WTC11 (cell line): ENCODE results near the gene SLC7A4. TPM values are rescaled to one million over a fixed set of nuclear protein-coding genes. Genes with fewer than 3 reads are reported as not detected.

Experiments
- ATAC-seq: fragments of 200-7000 bp; cut with Tn5 transposase; 2 replicates; pipeline ENCODE4 v1.10.0; 2021; ENCODE audit warnings: mild to moderate bottlenecking, moderate library complexity
- CTCF ChIA-PET: fragments of 300-600 bp; sonication (Branson Sonifier 250); formaldehyde crosslinking; loops from one replicate; lab custom pipeline; 2021; ENCODE audit warnings: antibody characterized with exemption; lab: Charles Lee
- POLR2A ChIA-PET: fragments of 350-600 bp; sonication (Branson Sonifier 250); formaldehyde crosslinking; loops from one replicate; lab custom pipeline; 2021; ENCODE audit warnings: antibody characterized with exemption; lab: Charles Lee
- DNase-seq: peaks from one replicate; pipeline ENCODE4 v3.0.0; 2021; ENCODE audit warnings: low spot score
- H3K27ac Mint-ChIP-seq: 2 replicates; pipeline ENCODE4 v1.8.0; 2021; ENCODE audit warnings: mixed read lengths
- H3K27me3 Mint-ChIP-seq: 2 replicates; pipeline ENCODE4 v1.8.0; 2021; ENCODE audit warnings: low read depth, mild to moderate bottlenecking, moderate library complexity, mixed read lengths
- H3K36me3 Mint-ChIP-seq: 2 replicates; pipeline ENCODE4 v1.8.0; 2021; ENCODE audit warnings: mixed read lengths
- H3K4me1 Mint-ChIP-seq: 2 replicates; pipeline ENCODE4 v1.8.0; 2022; ENCODE audit warnings: mixed read lengths
- H3K4me3 Mint-ChIP-seq: 2 replicates; pipeline ENCODE4 v1.8.0; 2021; ENCODE audit warnings: mild to moderate bottlenecking, moderate library complexity, mixed read lengths
- H3K9me3 Mint-ChIP-seq: 2 replicates; pipeline ENCODE4 v1.8.0; 2021; ENCODE audit warnings: mixed read lengths
- ARID4B ChIP-seq: sonication (generic); formaldehyde crosslinking; IDR thresholded peaks from 2 replicates; pipeline ENCODE4 v1.8.0; 2023; ENCODE audit warnings: missing genetic modification reagents, mild to moderate bottlenecking, borderline replicate concordance
- CBFB ChIP-seq: sonication (generic); formaldehyde crosslinking; IDR thresholded peaks from 2 replicates; pipeline ENCODE4 v1.8.1; 2022; ENCODE audit warnings: mild to moderate bottlenecking, low read depth, missing genetic modification reagents
- CREB1 ChIP-seq: sonication (generic); formaldehyde crosslinking; IDR thresholded peaks from 2 replicates; pipeline ENCODE4 v1.8.0; 2023; ENCODE audit warnings: mild to moderate bottlenecking, missing genetic modification reagents
- CTCF ChIP-seq: fragments of 200-600 bp; IDR thresholded peaks from 2 replicates; pipeline ENCODE4 v1.8.0; 2022; ENCODE audit warnings: antibody characterized with exemption
- EMX1 ChIP-seq: fragments of 250-450 bp; sonication (Bioruptor Pico); IDR thresholded peaks from 2 replicates; pipeline ENCODE4 v1.8.0; 2021; ENCODE audit warnings: mild to moderate bottlenecking
- ESRRA ChIP-seq: sonication (generic); formaldehyde crosslinking; IDR thresholded peaks from 2 replicates; pipeline ENCODE4 v1.8.1; 2022; ENCODE audit warnings: mild to moderate bottlenecking, missing genetic modification reagents, borderline replicate concordance
- GTF2I ChIP-seq: fragments of 250-450 bp; sonication (Bioruptor Pico); conservative IDR thresholded peaks from 2 replicates; pipeline ENCODE4 v1.4.0; 2021; ENCODE audit warnings: mild to moderate bottlenecking
- IRF2 ChIP-seq: sonication (generic); formaldehyde crosslinking; IDR thresholded peaks from 2 replicates; pipeline ENCODE4 v1.8.0; 2022; ENCODE audit warnings: low read depth, missing genetic modification reagents, borderline replicate concordance
- MXD4 ChIP-seq: fragments of 250-450 bp; sonication (Bioruptor Pico); IDR thresholded peaks from 2 replicates; pipeline ENCODE4 v1.8.0; 2021; ENCODE audit warnings: mild to moderate bottlenecking, moderate library complexity, borderline replicate concordance
- NR1H2 ChIP-seq: sonication (generic); formaldehyde crosslinking; IDR thresholded peaks from 2 replicates; pipeline ENCODE4 v1.9.0; 2021; ENCODE audit warnings: mild to moderate bottlenecking, moderate library complexity, missing genetic modification reagents
- ZBTB43 ChIP-seq: sonication (generic); formaldehyde crosslinking; IDR thresholded peaks from 2 replicates; pipeline ENCODE4 v1.8.1; 2023; ENCODE audit warnings: mild to moderate bottlenecking, missing genetic modification reagents
- ZNF532 ChIP-seq: fragments of 250-450 bp; sonication (Bioruptor Pico); IDR thresholded peaks from 2 replicates; pipeline ENCODE4 v1.9.0; 2021; ENCODE audit warnings: mild to moderate bottlenecking, borderline replicate concordance
- total RNA-seq: library from RNA; stranded (reverse); gene quantifications from 3 replicates; pipeline ENCODE4 v1.2.3, GENCODE V29; 2021
- TF ChIP-seq, protein P1 (sequence below): sonication (generic); formaldehyde crosslinking; conservative IDR thresholded peaks from 2 replicates; pipeline ENCODE4 v1.8.1; 2022; ENCODE audit warnings: mild to moderate bottlenecking, missing genetic modification reagents
- TF ChIP-seq, protein P2 (sequence below): sonication (generic); formaldehyde crosslinking; IDR thresholded peaks from 2 replicates; pipeline ENCODE4 v1.8.1; 2023; ENCODE audit warnings: mild to moderate bottlenecking, moderate library complexity, missing genetic modification reagents

The SLC7A4 gene
- total RNA-seq, 1 experiment from 2014 or later, result 0.37 TPM

DNA sequence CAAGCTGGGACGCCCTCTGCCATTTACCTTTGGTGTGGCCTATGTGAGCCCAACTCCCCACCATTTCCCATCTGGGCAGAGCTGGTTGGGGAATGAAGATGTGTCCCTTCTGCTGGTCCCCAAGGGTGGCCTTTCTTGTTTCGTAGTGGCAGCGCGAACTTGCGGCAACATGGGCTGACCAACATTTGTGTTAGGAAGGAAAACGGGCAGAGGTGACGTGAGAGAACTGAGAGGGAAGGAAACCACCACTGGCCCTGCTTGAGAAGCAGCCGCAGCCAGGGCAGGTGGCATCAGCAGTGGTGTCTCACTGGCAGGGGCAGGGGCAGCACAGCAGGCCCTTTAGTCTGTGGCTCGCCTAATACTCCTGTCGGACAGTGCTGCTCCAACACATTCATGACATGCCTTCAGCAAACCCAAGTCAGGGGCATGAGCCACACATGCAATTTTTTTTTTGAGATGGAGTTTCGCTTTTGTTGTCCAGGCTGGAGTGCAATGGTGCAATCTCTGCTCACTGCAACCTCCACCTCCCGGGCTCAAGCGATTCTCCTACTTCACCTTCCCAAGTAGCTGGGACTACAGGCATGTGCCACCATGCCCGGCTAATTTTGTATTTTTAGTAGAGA is 43.3 kb upstream of the SLC7A4 start (continued):
- TF ChIP-seq ARID4B (CRISPR knock-in tag), result no peak
- no peak for TF ChIP-seq EMX1 (CRISPR knock-in tag)

- TF ChIP-seq, protein P1, sequence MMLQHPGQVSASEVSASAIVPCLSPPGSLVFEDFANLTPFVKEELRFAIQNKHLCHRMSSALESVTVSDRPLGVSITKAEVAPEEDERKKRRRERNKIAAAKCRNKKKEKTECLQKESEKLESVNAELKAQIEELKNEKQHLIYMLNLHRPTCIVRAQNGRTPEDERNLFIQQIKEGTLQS (CRISPR knock-in tag), result no peak
- no peak for TF ChIP-seq ZBTB43 (CRISPR knock-in tag)
- TF ChIP-seq CREB1, result no peak
- no peak for TF ChIP-seq MXD4
- no peak for TF ChIP-seq NR1H2 (CRISPR knock-in tag)
- TF ChIP-seq CBFB (CRISPR knock-in tag), result no peak
- no peak for TF ChIP-seq GTF2I (CRISPR knock-in tag)
- no peaks in the 10 kb centered on the region for H3K4me1 Mint-ChIP-seq
- DNase-seq (no peak), ATAC-seq (no peak)
- no peaks in the 10 kb centered on the region for H3K27me3 Mint-ChIP-seq
- H3K4me3 Mint-ChIP-seq, result no peak overlapping the region
- H3K9me3 Mint-ChIP-seq, result peaks cover 18% of the 10 kb centered on the region
- no peak overlapping the region for H3K27ac Mint-ChIP-seq
- H3K36me3 Mint-ChIP-seq, result no peaks in the 10 kb centered on the region
- POLR2A ChIA-PET, result no interaction called here
- CTCF ChIA-PET, result interaction anchor here (0.9 to 2.0 kb wide), 2 partner anchors 29 to 53 kb away, joined by 3 to 7 read pairs; no protein-coding TSS in a partner anchor
Observed at GRCh38 chr22:21074102-21074715, 41.8 kb upstream of the SLC7A4 start.

DNA sequence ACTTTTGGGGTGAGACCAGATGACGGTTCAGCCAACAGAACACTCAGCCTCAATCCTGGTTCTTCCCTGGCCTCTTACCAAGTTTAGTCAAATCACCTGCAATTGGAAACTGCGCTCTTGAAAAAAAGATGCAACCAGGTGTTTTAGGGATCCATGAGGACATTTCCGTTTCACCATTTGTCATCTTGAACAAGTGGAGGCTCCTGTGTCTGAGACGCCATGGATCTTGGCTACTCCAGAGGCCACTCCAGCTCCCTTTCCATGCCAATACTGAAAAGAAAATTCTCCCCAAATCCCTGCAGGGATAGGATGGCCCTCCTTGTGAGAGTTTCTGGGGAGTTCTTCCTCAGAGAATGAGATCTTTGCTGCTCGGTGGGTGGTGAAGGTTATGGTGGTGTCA is 41.1 kb upstream of the SLC7A4 start:
- no peak overlapping the region for H3K27ac Mint-ChIP-seq
- peaks cover 18% of the 10 kb centered on the region for H3K9me3 Mint-ChIP-seq
- H3K27me3 Mint-ChIP-seq, result no peaks in the 10 kb centered on the region
- H3K4me1 Mint-ChIP-seq, result no peaks in the 10 kb centered on the region
- no peak for DNase-seq
- no peak overlapping the region for H3K4me3 Mint-ChIP-seq
- ATAC-seq, result no peak
- no peaks in the 10 kb centered on the region for H3K36me3 Mint-ChIP-seq
- ChIA-PET CTCF (interaction anchor here (0.9 to 2.0 kb wide), 2 partner anchors 30 to 52 kb away, joined by 3 to 7 read pairs; no protein-coding TSS in a partner anchor), POLR2A (no interaction called here)
- TF ChIP-seq IRF2 (CRISPR knock-in tag), result no peak
- TF ChIP-seq ESRRA, result no peak
- TF ChIP-seq CTCF, result no peak
- TF ChIP-seq ZNF532 (CRISPR knock-in tag), result no peak
- TF ChIP-seq, protein P2, sequence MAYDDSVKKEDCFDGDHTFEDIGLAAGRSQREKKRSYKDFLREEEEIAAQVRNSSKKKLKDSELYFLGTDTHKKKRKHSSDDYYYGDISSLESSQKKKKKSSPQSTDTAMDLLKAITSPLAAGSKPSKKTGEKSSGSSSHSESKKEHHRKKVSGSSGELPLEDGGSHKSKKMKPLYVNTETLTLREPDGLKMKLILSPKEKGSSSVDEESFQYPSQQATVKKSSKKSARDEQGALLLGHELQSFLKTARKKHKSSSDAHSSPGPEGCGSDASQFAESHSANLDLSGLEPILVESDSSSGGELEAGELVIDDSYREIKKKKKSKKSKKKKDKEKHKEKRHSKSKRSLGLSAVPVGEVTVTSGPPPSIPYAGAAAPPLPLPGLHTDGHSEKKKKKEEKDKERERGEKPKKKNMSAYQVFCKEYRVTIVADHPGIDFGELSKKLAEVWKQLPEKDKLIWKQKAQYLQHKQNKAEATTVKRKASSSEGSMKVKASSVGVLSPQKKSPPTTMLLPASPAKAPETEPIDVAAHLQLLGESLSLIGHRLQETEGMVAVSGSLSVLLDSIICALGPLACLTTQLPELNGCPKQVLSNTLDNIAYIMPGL, result no peak
